Lower leg skin (tissue), 4 donors: ENCODE measurements around the gene ADARB2. TPM values are rescaled to one million over a fixed set of nuclear protein-coding genes. Genes with fewer than 3 reads are reported as not detected.

Experiments used
- DNase-seq, 2 donors: peaks; one replicate each; pipeline ENCODE4 v3.0.0-alpha.2; 2019; ENCODE audit warnings: low spot score in 2 of 2
- H3K4me3 ChIP-seq: fragments of 200-600 bp; sonication (generic); 2 replicates; pipeline ENCODE4 v1.5.1; 2017; ENCODE audit warnings: mild to moderate bottlenecking, low read depth; ENCODE audit not compliant: poor library complexity, severe bottlenecking
- CTCF ChIP-seq, 3 donors: fragments of 450-650 bp; IDR thresholded peaks; one replicate each; pipeline ENCODE4 v1.5.1; 2016; ENCODE audit warnings: antibody characterized with exemption in 3 of 3, mild to moderate bottlenecking in 3 of 3, moderate library complexity in 2 of 3
- POLR2A ChIP-seq, 2 donors: fragments of 450-650 bp; IDR thresholded peaks; one replicate each; pipeline ENCODE4 v1.6.1; 2016 to 2017; ENCODE audit warnings: antibody characterized with exemption in 2 of 2, mild to moderate bottlenecking in 1 of 2, moderate library complexity in 1 of 2
- WGBS, 2 donors: methylation state at CpG; one replicate each; pipeline ENCODE4 v1.1.5; 2018; 5-methylcytosine and 5-hydroxymethylcytosine counted together
- intact Hi-C: fragments of 100-400 bp; cut with DNase I; formaldehyde crosslinking; loops from one replicate; pipeline ENCODE4 v1.15.0; 2023; ENCODE audit warnings: low total_unique reads
- total RNA-seq, 4 donors: library from RNA; depleted of rRNA; stranded (reverse); fragments of >200 nt; gene quantifications; one replicate each; pipeline ENCODE4 v1.1.0, GENCODE V29; 2016

Gene ADARB2
- total RNA-seq, 4 donors from 2014 or later = 0.72 to 3.6 (median 1.8) TPM

- 67 to 70% methylated on average over 8 of the region's 8 CpGs for WGBS, 2 donors
- H3K4me3 ChIP-seq = no peak overlapping the region
- TF ChIP-seq POLR2A (IDR thresholded peaks at IDR 0.05) = no peak
- no peak for TF ChIP-seq CTCF (IDR thresholded peaks at IDR 0.05)
- intact Hi-C loops = no loop called here
- peak in 1 of 2 donors; percentile 78 for DNase-seq
Observed at GRCh38 chr10:1591742-1592141, 145.6 kb downstream of the ADARB2 start.

- peak in 1 of 2 donors; percentile 28 for DNase-seq
- intact Hi-C loops = no loop called here
- 84 to 86% methylated on average over 12 of the region's 12 CpGs for WGBS, 2 donors
- no peak overlapping the region for H3K4me3 ChIP-seq
- TF ChIP-seq CTCF (IDR thresholded peaks at IDR 0.05) (no peak), POLR2A (IDR thresholded peaks at IDR 0.05) (no peak)
Observed at GRCh38 chr10:1591045-1591444, 146.3 kb downstream of the ADARB2 start.

- 96% methylated on average over 16 to 17 of the region's 17 CpGs for WGBS, 2 donors
- TF ChIP-seq POLR2A (IDR thresholded peaks at IDR 0.05) (no peak), CTCF (IDR thresholded peaks at IDR 0.05) (no peak)
- DNase-seq = peak in 1 of 2 donors; percentile 83
- intact Hi-C loops = no loop called here
- no peak overlapping the region for H3K4me3 ChIP-seq
Observed at GRCh38 chr10:1589257-1589656, 148.1 kb downstream of the ADARB2 start.

GRCh38 chr10:1582739-1583138, 154.6 kb downstream of the ADARB2 start:
- intact Hi-C loops = no loop called here
- H3K4me3 ChIP-seq = no peak overlapping the region

GRCh38 chr10:1581189-1581588, 156.1 kb downstream of the ADARB2 start:
- intact Hi-C loops = no loop called here
- peak in 1 of 2 donors; percentile 31 for DNase-seq
- TF ChIP-seq POLR2A (IDR thresholded peaks at IDR 0.05) = no peak
- no peak for TF ChIP-seq CTCF (IDR thresholded peaks at IDR 0.05)
- H3K4me3 ChIP-seq = no peak overlapping the region
- 54 to 74% methylated on average over 11 of the region's 11 CpGs for WGBS, 2 donors

More at GRCh38 chr10:1582739-1583138, 154.6 kb downstream of the ADARB2 start:
- no peak for DNase-seq
- 63 to 80% methylated on average over 4 of the region's 4 CpGs for WGBS, 2 donors
- TF ChIP-seq POLR2A (IDR thresholded peaks at IDR 0.05) = no peak
- no peak for TF ChIP-seq CTCF (IDR thresholded peaks at IDR 0.05)

- TF ChIP-seq POLR2A (IDR thresholded peaks at IDR 0.05) (no peak), CTCF (IDR thresholded peaks at IDR 0.05) (no peak)
- WGBS, 2 donors = 52 to 53% methylated on average over 9 of the region's 9 CpGs
- no peak overlapping the region for H3K4me3 ChIP-seq
- DNase-seq = peak in 1 of 2 donors; percentile 74
- intact Hi-C loops = no loop called here
Observed at GRCh38 chr10:1579671-1580070, 157.7 kb downstream of the ADARB2 start.
